ENCODE measurements around the gene TMCC3. TPM values are rescaled to one million over a fixed set of nuclear protein-coding genes. Genes with fewer than 3 reads are reported as not detected.
"Not testable (repeated sequence)": the region's sequence is repeated elsewhere in the genome, so short reads cannot be mapped to it uniquely, and the experiment has no call there.

The TMCC3 gene
- total RNA-seq, 1 experiment from 2014 or later: 19.9 TPM

GRCh38 chr12:94595152-94595551, 55.2 kb downstream of the TMCC3 start:
- Histone ChIP-seq H3K79me2 (ENCODE audit: low read depth) (peaks cover 27% of the 10 kb centered on the region), H3K4me3 (peak overlapping the region; percentile 6; the same call in 1 of the 2 replicates), H3K27me3 (ENCODE audit: insufficient read depth, low read depth) (no peaks in the 10 kb centered on the region), H2AFZ (no peak overlapping the region), H3K4me2 (peak overlapping the region; percentile 63), H3K36me3 (ENCODE audit: low read depth) (no peaks in the 10 kb centered on the region), H3K27ac (peak overlapping the region; percentile 81), H4K20me1 (ENCODE audit: insufficient read depth) (no peaks in the 10 kb centered on the region), H3F3A (ENCODE audit: insufficient read depth, low read depth) (peaks cover 49% of the 10 kb centered on the region), H3K9me2 (ENCODE audit: insufficient read depth) (no peaks in the 10 kb centered on the region), H3K9me3 (ENCODE audit: insufficient read depth, low read depth) (no peaks in the 10 kb centered on the region), H3K4me1 (replicated peaks; ENCODE audit: insufficient read depth) (peaks cover 56% of the 10 kb centered on the region)
- ChIA-PET POLR2A (ENCODE audit: unreplicated experiment) (interaction anchor here (0.6 to 0.7 kb wide), 5 partner anchors 22 to 1153 kb away, joined by 3 to 11 read pairs (median 4); no protein-coding TSS in a partner anchor), CTCF (no interaction called here)
- BruUV-seq (replicated peaks): no TSS peak
- peak; percentile 71 to 97 for DNase-seq
- intact Hi-C loops (cut with micrococcal nuclease; ENCODE audit: unreplicated experiment): loop anchor here (1.0 to 5.0 kb wide), 5 partner anchors 24 to 167 kb away; no protein-coding TSS in a partner anchor
- no peak for TF ChIP-seq EZH2 (IDR thresholded peaks at IDR 0.05; ENCODE audit: low read depth)
- TF ChIP-seq, protein P1, sequence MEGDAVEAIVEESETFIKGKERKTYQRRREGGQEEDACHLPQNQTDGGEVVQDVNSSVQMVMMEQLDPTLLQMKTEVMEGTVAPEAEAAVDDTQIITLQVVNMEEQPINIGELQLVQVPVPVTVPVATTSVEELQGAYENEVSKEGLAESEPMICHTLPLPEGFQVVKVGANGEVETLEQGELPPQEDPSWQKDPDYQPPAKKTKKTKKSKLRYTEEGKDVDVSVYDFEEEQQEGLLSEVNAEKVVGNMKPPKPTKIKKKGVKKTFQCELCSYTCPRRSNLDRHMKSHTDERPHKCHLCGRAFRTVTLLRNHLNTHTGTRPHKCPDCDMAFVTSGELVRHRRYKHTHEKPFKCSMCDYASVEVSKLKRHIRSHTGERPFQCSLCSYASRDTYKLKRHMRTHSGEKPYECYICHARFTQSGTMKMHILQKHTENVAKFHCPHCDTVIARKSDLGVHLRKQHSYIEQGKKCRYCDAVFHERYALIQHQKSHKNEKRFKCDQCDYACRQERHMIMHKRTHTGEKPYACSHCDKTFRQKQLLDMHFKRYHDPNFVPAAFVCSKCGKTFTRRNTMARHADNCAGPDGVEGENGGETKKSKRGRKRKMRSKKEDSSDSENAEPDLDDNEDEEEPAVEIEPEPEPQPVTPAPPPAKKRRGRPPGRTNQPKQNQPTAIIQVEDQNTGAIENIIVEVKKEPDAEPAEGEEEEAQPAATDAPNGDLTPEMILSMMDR (conservative IDR thresholded peaks at IDR 0.05): no peak

DNA sequence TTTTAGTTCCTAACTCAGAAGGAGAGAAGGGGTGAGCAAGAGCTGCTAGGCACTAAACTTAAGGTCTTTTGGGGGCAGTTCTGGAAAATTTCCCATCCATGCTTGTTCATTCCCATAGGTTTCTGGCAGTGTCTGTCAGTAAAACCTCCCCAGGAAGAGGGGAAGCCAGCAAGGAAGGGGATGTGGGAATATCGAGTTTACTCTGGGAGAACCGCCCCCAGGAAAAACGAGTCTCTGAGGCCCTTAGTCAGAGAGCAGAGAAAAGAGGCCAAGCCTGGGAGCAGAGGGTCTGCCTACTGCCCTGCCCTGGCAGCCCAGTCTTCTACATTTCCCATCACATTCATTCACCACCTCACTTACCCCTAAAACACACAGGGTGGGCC, 55.9 kb downstream of the TMCC3 start:
- no TSS peak for BruUV-seq (replicated peaks)
- TF ChIP-seq, protein P1 (conservative IDR thresholded peaks at IDR 0.05): no peak
- TF ChIP-seq EZH2 (IDR thresholded peaks at IDR 0.05; ENCODE audit: low read depth): no peak
- Histone ChIP-seq H3K4me2 (peak overlapping the region; percentile 63), H3K4me3 (no peak overlapping the region), H3K9me3 (ENCODE audit: insufficient read depth, low read depth) (no peaks in the 10 kb centered on the region), H2AFZ (no peak overlapping the region), H3K4me1 (replicated peaks; ENCODE audit: insufficient read depth) (peaks cover 63% of the 10 kb centered on the region), H3K27ac (peak overlapping the region; percentile 81), H3K79me2 (ENCODE audit: low read depth) (peaks cover 27% of the 10 kb centered on the region), H4K20me1 (ENCODE audit: insufficient read depth) (no peaks in the 10 kb centered on the region), H3K27me3 (ENCODE audit: insufficient read depth, low read depth) (no peaks in the 10 kb centered on the region), H3K36me3 (ENCODE audit: low read depth) (no peaks in the 10 kb centered on the region), H3F3A (ENCODE audit: insufficient read depth, low read depth) (peaks cover 56% of the 10 kb centered on the region), H3K9me2 (ENCODE audit: insufficient read depth) (no peaks in the 10 kb centered on the region)
- intact Hi-C loops (cut with micrococcal nuclease; ENCODE audit: unreplicated experiment): loop anchor here (2.0 kb wide), 3 partner anchors 24 to 50 kb away; no protein-coding TSS in a partner anchor
- POLR2A ChIA-PET (ENCODE audit: unreplicated experiment): interaction anchor here (0.7 kb wide), 1 partner anchor 23 kb away, joined by 3 read pairs; no protein-coding TSS in a partner anchor
- CTCF ChIA-PET: no interaction called here
- DNase-seq: no peak

- CTCF ChIA-PET: no interaction called here
- Histone ChIP-seq H3K4me1 (replicated peaks; ENCODE audit: insufficient read depth) (peaks cover 68% of the 10 kb centered on the region), H3K4me3 (no peak overlapping the region), H3K79me2 (ENCODE audit: low read depth) (peaks cover 30% of the 10 kb centered on the region), H2AFZ (no peak overlapping the region), H4K20me1 (ENCODE audit: insufficient read depth) (no peaks in the 10 kb centered on the region), H3K27me3 (ENCODE audit: insufficient read depth, low read depth) (no peaks in the 10 kb centered on the region), H3F3A (ENCODE audit: insufficient read depth, low read depth) (peaks cover 57% of the 10 kb centered on the region), H3K27ac (peak overlapping the region; percentile 81), H3K9me2 (ENCODE audit: insufficient read depth) (no peaks in the 10 kb centered on the region), H3K9me3 (ENCODE audit: insufficient read depth, low read depth) (no peaks in the 10 kb centered on the region), H3K36me3 (ENCODE audit: low read depth) (no peaks in the 10 kb centered on the region), H3K4me2 (peak overlapping the region; percentile 63)
- BruUV-seq (replicated peaks): no TSS peak
- DNase-seq: no peak
- TF ChIP-seq, protein P1 (conservative IDR thresholded peaks at IDR 0.05): no peak
- no peak for TF ChIP-seq EZH2 (IDR thresholded peaks at IDR 0.05; ENCODE audit: low read depth)
- intact Hi-C loops (cut with micrococcal nuclease; ENCODE audit: unreplicated experiment): loop anchor here (2.0 kb wide), 3 partner anchors 23 to 51 kb away; no protein-coding TSS in a partner anchor
- POLR2A ChIA-PET (ENCODE audit: unreplicated experiment): no interaction called here
These were observed 56.4 kb downstream of the TMCC3 start for GRCh38 chr12:94593822-94594442.

GRCh38 chr12:94592723-94593122, 57.6 kb downstream of the TMCC3 start:
- CTCF ChIA-PET: interaction anchor here (0.7 kb wide), 1 partner anchor 57 kb away, joined by 10 read pairs; the partner anchor contains the start of gene TMCC3
- Histone ChIP-seq H3K4me1 (replicated peaks; ENCODE audit: insufficient read depth) (peaks cover 61% of the 10 kb centered on the region), H3F3A (ENCODE audit: insufficient read depth, low read depth) (peaks cover 45% of the 10 kb centered on the region), H3K79me2 (ENCODE audit: low read depth) (peaks cover 26% of the 10 kb centered on the region; the same call in 1 of the 2 replicates)
- H2AFZ ChIP-seq; BruUV-seq (replicated peaks); intact Hi-C loops (cut with micrococcal nuclease; ENCODE audit: unreplicated experiment); H3K27me3 ChIP-seq (ENCODE audit: insufficient read depth, low read depth); H3K36me3 ChIP-seq (ENCODE audit: low read depth); H3K9me2 ChIP-seq (ENCODE audit: insufficient read depth); H3K27ac ChIP-seq; H3K4me2 ChIP-seq; POLR2A ChIA-PET (ENCODE audit: unreplicated experiment); H3K4me3 ChIP-seq; DNase-seq; H4K20me1 ChIP-seq (ENCODE audit: insufficient read depth); H3K9me3 ChIP-seq (ENCODE audit: insufficient read depth, low read depth): not testable (repeated sequence)
